MM.1S (cell line): Measurements from ENCODE around the gene ITLN2.

Source experiments
- DNase-seq: peaks from one replicate; pipeline ENCODE4 v3.0.0-alpha.2; 2015
- H2AFZ ChIP-seq: fragments of 300-600 bp; sonication (generic); 2 replicates; pipeline ENCODE4 v1.6.0; 2016; ENCODE audit warnings: antibody characterized with exemption, low read length
- H3F3A ChIP-seq: fragments of 300-600 bp; sonication (generic); 2 replicates; pipeline ENCODE4 v1.6.1; 2016; ENCODE audit warnings: mild to moderate bottlenecking, antibody characterized with exemption, low read length, moderate library complexity, mixed read lengths; ENCODE audit not compliant: insufficient read depth
- H3K27ac ChIP-seq: fragments of 300-600 bp; sonication (generic); 2 replicates; pipeline ENCODE4 v1.5.1; 2016; ENCODE audit warnings: mild to moderate bottlenecking, low read length
- H3K27me3 ChIP-seq: fragments of 300-600 bp; sonication (generic); replicated peaks from 2 replicates; pipeline ENCODE4 v1.6.0; 2016; ENCODE audit warnings: low read length; ENCODE audit not compliant: insufficient read depth
- H3K36me3 ChIP-seq: fragments of 300-600 bp; sonication (generic); replicated peaks from 2 replicates; pipeline ENCODE4 v1.6.1; 2016; ENCODE audit warnings: mild to moderate bottlenecking, low read length, mixed read lengths; ENCODE audit not compliant: insufficient read depth
- H3K4me1 ChIP-seq: fragments of 300-600 bp; sonication (generic); 2 replicates; pipeline ENCODE4 v1.6.1; 2016; ENCODE audit warnings: low read length, mixed read lengths
- H3K4me2 ChIP-seq: fragments of 300-600 bp; sonication (generic); 2 replicates; pipeline ENCODE4 v1.6.0; 2016; ENCODE audit warnings: low read depth, low read length
- H3K4me3 ChIP-seq: fragments of 300-600 bp; sonication (generic); 2 replicates; pipeline ENCODE4 v1.5.1; 2016; ENCODE audit warnings: low read length, mixed read lengths
- H3K79me2 ChIP-seq: fragments of 300-600 bp; sonication (generic); 2 replicates; pipeline ENCODE4 v1.6.1; 2016; ENCODE audit warnings: mixed run types, low read length, mixed read lengths
- H3K9ac ChIP-seq: fragments of 300-600 bp; sonication (generic); 2 replicates; pipeline ENCODE4 v1.6.1; 2016; ENCODE audit warnings: low read length, mixed read lengths
- H3K9me2 ChIP-seq: fragments of 300-600 bp; sonication (generic); replicated peaks from 2 replicates; pipeline ENCODE4 v1.6.1; 2016; ENCODE audit warnings: mild to moderate bottlenecking, low read length, mixed read lengths; ENCODE audit not compliant: insufficient read depth
- H3K9me3 ChIP-seq: fragments of 300-600 bp; sonication (generic); replicated peaks from 2 replicates; pipeline ENCODE4 v1.6.1; 2016; ENCODE audit warnings: mild to moderate bottlenecking, low read length, mixed read lengths; ENCODE audit not compliant: insufficient read depth
- H4K20me1 ChIP-seq: fragments of 300-600 bp; sonication (generic); 2 replicates; pipeline ENCODE4 v1.6.1; 2016; ENCODE audit warnings: mild to moderate bottlenecking, low read length, moderate library complexity, mixed read lengths; ENCODE audit not compliant: insufficient read depth
- CTCF ChIP-seq: fragments of 300-600 bp; sonication (generic); IDR thresholded peaks from 2 replicates; pipeline ENCODE4 v1.5.1; 2016; ENCODE audit warnings: antibody characterized with exemption, low read length, mixed read lengths
- EZH2 ChIP-seq: fragments of 300-600 bp; sonication (generic); optimal IDR thresholded peaks from 2 replicates; pipeline ENCODE3; 2017; ENCODE audit warnings: low read depth, mild to moderate bottlenecking, antibody characterized with exemption, low read length, mixed read lengths
- EZH2phosphoT487 ChIP-seq: fragments of 300-600 bp; sonication (generic); IDR thresholded peaks from 2 replicates; pipeline ENCODE4 v1.6.1; 2018; ENCODE audit warnings: antibody characterized with exemption, low read length

ITLN2 gene

GRCh38 chr1:160911441-160911840, 43.2 kb downstream of the ITLN2 start:
- Histone ChIP-seq H3K4me3 (no peak overlapping the region), H3K4me2 (no peak overlapping the region), H4K20me1 (no peaks in the 10 kb centered on the region), H3K9ac (no peak overlapping the region), H3F3A (no peaks in the 10 kb centered on the region), H2AFZ (no peak overlapping the region), H3K27ac (no peak overlapping the region), H3K36me3 (no peaks in the 10 kb centered on the region), H3K79me2 (no peaks in the 10 kb centered on the region), H3K4me1 (no peaks in the 10 kb centered on the region), H3K27me3 (no peaks in the 10 kb centered on the region), H3K9me2 (no peaks in the 10 kb centered on the region), H3K9me3 (no peaks in the 10 kb centered on the region)
- no peak for TF ChIP-seq EZH2phosphoT487
- no peak for TF ChIP-seq CTCF
- no peak for TF ChIP-seq EZH2
- no peak for DNase-seq

GRCh38 chr1:160910170-160910750, 44.3 kb downstream of the ITLN2 start:
- H3K79me2 ChIP-seq: no peaks in the 10 kb centered on the region
- no peak overlapping the region for H3K27ac ChIP-seq
- no peak overlapping the region for H2AFZ ChIP-seq
- no peaks in the 10 kb centered on the region for H3K4me1 ChIP-seq
- no peaks in the 10 kb centered on the region for H3K36me3 ChIP-seq
- no peaks in the 10 kb centered on the region for H3K9me3 ChIP-seq
- no peak overlapping the region for H3K4me2 ChIP-seq
- no peaks in the 10 kb centered on the region for H4K20me1 ChIP-seq
- H3F3A ChIP-seq: no peaks in the 10 kb centered on the region
- no peak for DNase-seq
- H3K27me3 ChIP-seq: no peaks in the 10 kb centered on the region
- no peak for TF ChIP-seq EZH2
- no peak for TF ChIP-seq EZH2phosphoT487
- TF ChIP-seq CTCF: no peak
- no peak overlapping the region for H3K4me3 ChIP-seq
- H3K9me2 ChIP-seq: no peaks in the 10 kb centered on the region
- H3K9ac ChIP-seq: no peak overlapping the region

GRCh38 chr1:160907976-160908375, 46.6 kb downstream of the ITLN2 start:
- Histone ChIP-seq H3K27ac (no peak overlapping the region), H3F3A (no peaks in the 10 kb centered on the region), H3K9ac (no peak overlapping the region), H3K4me2 (no peak overlapping the region), H3K9me2 (no peaks in the 10 kb centered on the region), H3K4me3 (no peak overlapping the region), H2AFZ (no peak overlapping the region), H3K27me3 (no peaks in the 10 kb centered on the region), H3K9me3 (no peaks in the 10 kb centered on the region), H4K20me1 (no peaks in the 10 kb centered on the region), H3K36me3 (no peaks in the 10 kb centered on the region), H3K79me2 (no peaks in the 10 kb centered on the region), H3K4me1 (no peaks in the 10 kb centered on the region)
- TF ChIP-seq EZH2: no peak
- no peak for TF ChIP-seq CTCF
- no peak for TF ChIP-seq EZH2phosphoT487
- no peak for DNase-seq
